Endothelial cell of umbilical vein (primary cell): ENCODE results near the gene AGRP.

Experiments
- CTCF ChIP-seq, 2 donors: IDR thresholded peaks; 1 replicate in 1 of 2; 2 replicates in 1 of 2; pipeline ENCODE4 v1.5.1; 2011; ENCODE audit warnings: low read length in 2 of 2, mild to moderate bottlenecking in 2 of 2, moderate library complexity in 2 of 2, control low read depth in 1 of 2, inconsistent platforms in 1 of 2, low read depth in 1 of 2; ENCODE audit not compliant: insufficient read depth in 1 of 2; ENCODE audit errors: extremely low read depth in 1 of 2
- FOS ChIP-seq: IDR thresholded peaks from 2 replicates; pipeline ENCODE4 v1.6.1; 2011; ENCODE audit warnings: mild to moderate bottlenecking, low read length, moderate library complexity, borderline replicate concordance; ENCODE audit not compliant: insufficient read depth
- MAX ChIP-seq: IDR thresholded peaks from 2 replicates; pipeline ENCODE4 v1.6.1; 2011; ENCODE audit not compliant: insufficient read depth, insufficient read length
- POLR2AphosphoS5 ChIP-seq: IDR thresholded peaks from 2 replicates; pipeline ENCODE4 v1.6.1; 2012; ENCODE audit warnings: low read depth, mild to moderate bottlenecking, control low read depth, low read length, moderate library complexity; ENCODE audit not compliant: insufficient read depth

- no peak for TF ChIP-seq FOS
- no peak for TF ChIP-seq CTCF (IDR thresholded peaks at IDR 0.05; ENCODE audit: extremely low read depth in 1 of 2, insufficient read depth in 1 of 2, low read depth in 1 of 2, low read length in 2 of 2)
- TF ChIP-seq POLR2AphosphoS5, result no peak
- no peak for TF ChIP-seq MAX
Observed at GRCh38 chr16:67489401-67490083, 6.2 kb upstream of the AGRP start.
